Lower leg skin (tissue), 4 donors: Measurements from ENCODE around the gene SLC51B. TPM values are rescaled to one million over a fixed set of nuclear protein-coding genes. Genes with fewer than 3 reads are reported as not detected.

Source experiments
- DNase-seq, 2 donors: peaks; one replicate each; pipeline ENCODE4 v3.0.0-alpha.2; 2019; ENCODE audit warnings: low spot score in 2 of 2
- H3K4me3 ChIP-seq: fragments of 200-600 bp; sonication (generic); 2 replicates; pipeline ENCODE4 v1.5.1; 2017; ENCODE audit warnings: mild to moderate bottlenecking, low read depth; ENCODE audit not compliant: poor library complexity, severe bottlenecking
- CTCF ChIP-seq, 3 donors: fragments of 450-650 bp; IDR thresholded peaks; one replicate each; pipeline ENCODE4 v1.5.1; 2016; ENCODE audit warnings: antibody characterized with exemption in 3 of 3, mild to moderate bottlenecking in 3 of 3, moderate library complexity in 2 of 3
- POLR2A ChIP-seq, 2 donors: fragments of 450-650 bp; IDR thresholded peaks; one replicate each; pipeline ENCODE4 v1.6.1; 2016 to 2017; ENCODE audit warnings: antibody characterized with exemption in 2 of 2, mild to moderate bottlenecking in 1 of 2, moderate library complexity in 1 of 2
- WGBS, 2 donors: methylation state at CpG; one replicate each; pipeline ENCODE4 v1.1.5; 2018; 5-methylcytosine and 5-hydroxymethylcytosine counted together
- intact Hi-C: fragments of 100-400 bp; cut with DNase I; formaldehyde crosslinking; loops from one replicate; pipeline ENCODE4 v1.15.0; 2023; ENCODE audit warnings: low total_unique reads
- total RNA-seq, 4 donors: library from RNA; depleted of rRNA; stranded (reverse); fragments of >200 nt; gene quantifications; one replicate each; pipeline ENCODE4 v1.1.0, GENCODE V29; 2016

Gene SLC51B
- total RNA-seq: under 1 TPM in 1 of 4 donors, not detected in 3; 0.65 TPM

GRCh38 chr15:65044724-65045481, at the start of gene SLC51B:
Gene SLC51B (plus strand): TSS chr15:65045387. CDS start chr15:65050005, 4,618 bp downstream.
- WGBS, 2 donors: 78 to 87% methylated on average over 7 of the region's 7 CpGs
- no peak within 1 kb of the TSS for H3K4me3 ChIP-seq
- TF ChIP-seq CTCF (IDR thresholded peaks at IDR 0.05): no peak
- TF ChIP-seq POLR2A (IDR thresholded peaks at IDR 0.05): no peak
- intact Hi-C loops: loop anchor here (10.0 kb wide), 1 partner anchor 310 kb away; no protein-coding TSS in a partner anchor
- DNase-seq: peak in 1 of 2 donors; percentile 34

- H3K4me3 ChIP-seq: no peak overlapping the region
- TF ChIP-seq CTCF (IDR thresholded peaks at IDR 0.05) (no peak), POLR2A (IDR thresholded peaks at IDR 0.05) (no peak)
- DNase-seq: no peak
- 81% methylated on average over 5 of the region's 5 CpGs for WGBS, 2 donors
- intact Hi-C loops: no loop called here
Observed at GRCh38 chr15:64997066-64997465, 48.1 kb upstream of the SLC51B start.

- DNase-seq: no peak
- TF ChIP-seq CTCF (IDR thresholded peaks at IDR 0.05): no peak
- TF ChIP-seq POLR2A (IDR thresholded peaks at IDR 0.05): no peak
- intact Hi-C loops: no loop called here
- H3K4me3 ChIP-seq: no peak overlapping the region
- WGBS, 2 donors: 74 to 80% methylated on average over 4 of the region's 4 CpGs
Observed at GRCh38 chr15:64997745-64998375, 47.3 kb upstream of the SLC51B start.

GRCh38 chr15:65004993-65005392, 40.2 kb upstream of the SLC51B start:
- TF ChIP-seq CTCF (IDR thresholded peaks at IDR 0.05) (no peak), POLR2A (IDR thresholded peaks at IDR 0.05) (no peak)
- intact Hi-C loops: no loop called here
- H3K4me3 ChIP-seq: no peak overlapping the region
- DNase-seq: peak in 1 of 2 donors; percentile 2
- WGBS, 2 donors: 76 to 90% methylated on average over 3 of the region's 3 CpGs

- no peak overlapping the region for H3K4me3 ChIP-seq
- peak in 1 of 2 donors; percentile 15 for DNase-seq
- WGBS, 2 donors: 64 to 72% methylated on average over 3 of the region's 3 CpGs
- TF ChIP-seq CTCF (IDR thresholded peaks at IDR 0.05) (no peak), POLR2A (IDR thresholded peaks at IDR 0.05) (no peak)
- intact Hi-C loops: no loop called here
Observed at GRCh38 chr15:65006876-65007275, 38.3 kb upstream of the SLC51B start.
